HepG2 (cell line): ENCODE measurements around the gene NEDD1.

Experiments used
- PHF8 ChIP-seq: sonication (generic); formaldehyde crosslinking; IDR thresholded peaks from 2 replicates; pipeline ENCODE4 v1.5.0; 2020; ENCODE audit warnings: missing genetic modification reagents
- TF ChIP-seq, protein P1 (sequence below): sonication (generic); formaldehyde crosslinking; IDR thresholded peaks from 2 replicates; pipeline ENCODE4 v1.4.0; 2020; ENCODE audit warnings: low read depth, missing genetic modification reagents

- TF ChIP-seq, protein P1, sequence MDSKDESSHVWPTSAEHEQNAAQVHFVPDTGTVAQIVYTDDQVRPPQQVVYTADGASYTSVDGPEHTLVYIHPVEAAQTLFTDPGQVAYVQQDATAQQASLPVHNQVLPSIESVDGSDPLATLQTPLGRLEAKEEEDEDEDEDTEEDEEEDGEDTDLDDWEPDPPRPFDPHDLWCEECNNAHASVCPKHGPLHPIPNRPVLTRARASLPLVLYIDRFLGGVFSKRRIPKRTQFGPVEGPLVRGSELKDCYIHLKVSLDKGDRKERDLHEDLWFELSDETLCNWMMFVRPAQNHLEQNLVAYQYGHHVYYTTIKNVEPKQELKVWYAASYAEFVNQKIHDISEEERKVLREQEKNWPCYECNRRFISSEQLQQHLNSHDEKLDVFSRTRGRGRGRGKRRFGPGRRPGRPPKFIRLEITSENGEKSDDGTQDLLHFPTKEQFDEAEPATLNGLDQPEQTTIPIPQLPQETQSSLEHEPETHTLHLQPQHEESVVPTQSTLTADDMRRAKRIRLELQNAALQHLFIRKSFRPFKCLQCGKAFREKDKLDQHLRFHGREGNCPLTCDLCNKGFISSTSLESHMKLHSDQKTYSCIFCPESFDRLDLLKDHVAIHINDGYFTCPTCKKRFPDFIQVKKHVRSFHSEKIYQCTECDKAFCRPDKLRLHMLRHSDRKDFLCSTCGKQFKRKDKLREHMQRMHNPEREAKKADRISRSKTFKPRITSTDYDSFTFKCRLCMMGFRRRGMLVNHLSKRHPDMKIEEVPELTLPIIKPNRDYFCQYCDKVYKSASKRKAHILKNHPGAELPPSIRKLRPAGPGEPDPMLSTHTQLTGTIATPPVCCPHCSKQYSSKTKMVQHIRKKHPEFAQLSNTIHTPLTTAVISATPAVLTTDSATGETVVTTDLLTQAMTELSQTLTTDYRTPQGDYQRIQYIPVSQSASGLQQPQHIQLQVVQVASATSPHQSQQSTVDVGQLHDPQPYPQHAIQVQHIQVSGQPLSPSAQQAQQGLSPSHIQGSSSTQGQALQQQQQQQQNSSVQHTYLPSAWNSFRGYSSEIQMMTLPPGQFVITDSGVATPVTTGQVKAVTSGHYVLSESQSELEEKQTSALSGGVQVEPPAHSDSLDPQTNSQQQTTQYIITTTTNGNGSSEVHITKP (CRISPR knock-in tag) = no peak
- TF ChIP-seq PHF8 (CRISPR knock-in tag) = no peak
These were observed 1.3 kb downstream of the NEDD1 start for GRCh38 chr12:96908423-96908675.
